Inferior parietal cortex (tissue), 1 donor: Measurements from ENCODE around the gene PTGIS.
"Not testable (repeated sequence)": the region's sequence is repeated elsewhere in the genome, so short reads cannot be mapped to it uniquely, and the experiment has no call there.

Experiments used
- DNase-seq: peaks from one replicate; pipeline ENCODE4 v3.0.0-alpha.2; 2016; ENCODE audit errors: extremely low spot score

Gene PTGIS

DNA sequence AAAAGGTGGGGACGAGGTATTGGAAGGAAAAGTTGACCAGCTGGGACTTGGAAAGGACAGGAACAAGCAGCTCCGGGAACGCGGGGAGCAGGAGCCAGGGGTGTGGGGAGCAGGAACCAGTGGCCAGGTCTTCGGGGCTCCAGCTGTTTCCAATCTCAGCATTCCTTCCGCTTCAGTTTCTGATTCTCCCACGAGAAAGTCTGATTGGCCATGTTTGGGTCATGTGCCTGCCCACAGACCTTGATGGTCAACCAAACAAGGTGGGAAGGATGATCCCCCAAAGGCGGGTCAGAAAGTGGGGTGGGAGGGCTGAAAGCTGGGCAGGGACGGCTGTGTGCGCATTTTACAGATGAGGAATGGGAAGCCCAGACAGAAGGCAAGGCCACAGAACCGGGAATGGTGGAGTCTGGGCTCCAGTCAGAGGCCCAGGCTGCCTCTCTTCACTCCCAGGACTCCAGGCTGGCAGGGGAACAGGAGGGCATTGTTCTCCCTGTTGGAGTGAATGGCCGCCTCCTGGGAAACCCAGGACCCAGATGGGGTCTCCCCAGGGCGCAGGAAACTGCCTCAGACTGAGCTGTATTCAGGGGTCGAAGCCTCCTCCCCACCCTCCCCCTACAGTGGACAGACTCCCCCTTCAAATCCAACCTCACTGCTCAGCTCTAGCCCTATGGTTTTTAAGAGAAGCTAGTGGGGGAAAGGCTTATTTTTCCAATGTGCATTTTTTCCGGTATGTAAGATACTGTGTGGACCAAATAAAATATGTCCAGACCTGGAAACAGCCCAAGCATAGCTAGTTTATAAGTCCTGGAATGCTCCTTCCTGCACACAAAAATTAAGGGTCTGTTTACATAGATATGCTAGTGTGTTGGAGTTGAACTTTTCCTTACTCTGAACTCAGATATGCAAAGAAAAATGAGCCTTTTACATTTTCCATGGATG lies 12.2 kb upstream of the PTGIS start:
- DNase-seq = no peak

- no peak for DNase-seq
Measured at GRCh38 chr20:49579195-49579594, 11.3 kb upstream of the PTGIS start.

DNA sequence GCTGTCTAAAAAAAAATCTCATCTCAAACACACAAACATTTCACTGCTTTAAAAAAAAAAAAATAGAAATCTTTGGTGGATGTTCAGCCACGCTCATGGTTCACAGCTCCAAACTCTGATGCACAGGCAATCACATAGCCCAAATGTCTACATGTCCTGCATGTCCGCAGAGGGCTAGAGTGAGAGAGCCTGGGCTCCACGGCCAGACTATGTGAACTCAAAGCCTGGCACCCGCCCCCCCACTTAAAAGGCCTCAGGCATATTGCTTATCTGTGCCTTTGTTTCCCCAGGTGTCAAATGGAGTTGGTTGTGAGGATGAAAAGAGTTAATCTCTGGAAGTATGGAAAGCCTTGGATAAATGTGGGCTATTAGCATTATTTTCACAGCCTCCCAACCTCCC lies 10.5 kb upstream of the PTGIS start:
- DNase-seq = no peak

- DNase-seq = no peak
Measured at GRCh38 chr20:49575551-49576060, 7.7 kb upstream of the PTGIS start.

GRCh38 chr20:49573900-49574416 lies 6.0 kb upstream of the PTGIS start:
- no peak for DNase-seq

- no peak for DNase-seq
Measured at GRCh38 chr20:49572857-49573256, 4.9 kb upstream of the PTGIS start.

GRCh38 chr20:49571553-49571835 lies 3.6 kb upstream of the PTGIS start:
- DNase-seq = no peak

- DNase-seq = no peak
Measured at GRCh38 chr20:49570828-49571552, 3.1 kb upstream of the PTGIS start.

- no peak for DNase-seq
Measured at GRCh38 chr20:49570161-49570827, 2.4 kb upstream of the PTGIS start.

DNA sequence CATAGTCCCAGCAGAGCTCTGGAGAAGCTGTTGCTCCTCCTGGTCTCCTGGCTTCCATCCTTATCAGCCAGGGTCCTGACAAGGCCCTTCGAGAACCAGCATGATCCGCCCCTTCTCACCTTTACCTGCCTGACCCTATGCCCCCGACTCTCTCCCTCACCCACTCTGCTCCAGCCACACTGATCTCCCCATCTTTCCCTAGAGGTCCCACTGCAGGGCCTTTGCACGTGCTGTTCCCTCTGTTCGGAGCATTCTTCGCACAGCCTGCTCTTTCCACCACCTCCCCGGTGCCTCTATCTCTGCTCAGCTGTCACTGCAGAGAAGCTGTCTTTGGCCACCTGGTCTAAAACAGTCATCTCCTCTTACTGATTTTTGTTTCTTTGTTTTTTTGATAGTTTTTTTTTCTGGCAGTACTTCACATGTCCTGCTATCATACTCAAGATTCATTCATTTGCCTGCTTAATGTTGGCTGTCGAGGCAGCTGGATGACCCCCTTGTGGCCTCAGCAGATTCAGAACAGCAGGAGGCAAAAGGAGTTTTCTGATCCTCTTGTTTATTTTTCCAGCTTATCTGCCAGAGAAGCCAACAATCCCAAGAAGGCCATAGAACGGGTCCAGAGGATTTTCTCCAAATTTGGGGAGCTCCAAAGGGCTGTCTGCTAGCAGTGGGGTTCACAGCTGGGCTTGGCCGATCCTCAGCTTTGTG lies 1.6 kb upstream of the PTGIS start:
- no peak for DNase-seq

GRCh38 chr20:49568278-49569151 lies 578 bp upstream of the PTGIS start:
- no peak for DNase-seq

- DNase-seq = no peak
Measured at GRCh38 chr20:49566401-49567364, 1.3 kb downstream of the PTGIS start.

DNA sequence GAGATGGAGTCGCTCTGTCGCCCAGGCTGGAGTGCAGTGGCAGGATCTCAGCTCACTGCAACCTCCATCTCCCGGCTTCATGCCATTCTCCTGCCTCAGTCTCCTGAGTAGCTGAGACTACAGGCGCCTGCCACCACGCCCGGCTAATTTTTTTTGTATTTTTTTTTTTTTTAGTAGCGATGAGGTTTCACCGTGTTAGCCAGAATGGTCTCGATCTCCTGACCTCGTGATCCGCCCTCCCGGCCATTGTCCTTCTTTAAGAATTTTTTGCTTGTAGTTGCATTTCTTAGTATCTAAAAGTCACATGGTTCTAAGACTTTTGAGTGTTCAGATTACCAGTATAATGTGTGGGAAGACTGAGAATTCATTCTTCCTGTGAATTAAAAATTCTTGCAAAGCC lies 2.9 kb downstream of the PTGIS start:
- DNase-seq = not testable (repeated sequence)

GRCh38 chr20:49563015-49563980 lies 4.6 kb downstream of the PTGIS start:
- DNase-seq = no peak

GRCh38 chr20:49562311-49563014 lies 5.5 kb downstream of the PTGIS start:
- DNase-seq = no peak

DNA sequence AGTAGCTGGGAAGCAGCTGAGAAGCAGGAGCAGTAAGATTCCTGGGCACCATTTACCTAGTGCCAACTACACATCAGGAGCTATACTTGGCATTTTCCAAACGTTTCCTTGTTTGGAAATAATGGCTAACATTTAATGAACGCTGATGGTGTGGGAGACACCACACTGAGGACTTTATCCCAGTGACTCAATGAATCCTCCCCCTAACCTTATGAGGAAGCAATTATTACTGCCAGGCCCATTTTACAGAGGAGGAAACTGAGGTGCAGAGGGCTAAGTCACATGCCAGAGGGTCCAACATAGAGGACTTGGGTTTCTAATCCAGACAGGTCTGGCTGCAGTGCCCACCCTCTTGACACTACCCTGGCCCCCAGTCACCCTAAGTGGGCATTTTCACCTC lies 6.1 kb downstream of the PTGIS start:
- no peak for DNase-seq

DNA sequence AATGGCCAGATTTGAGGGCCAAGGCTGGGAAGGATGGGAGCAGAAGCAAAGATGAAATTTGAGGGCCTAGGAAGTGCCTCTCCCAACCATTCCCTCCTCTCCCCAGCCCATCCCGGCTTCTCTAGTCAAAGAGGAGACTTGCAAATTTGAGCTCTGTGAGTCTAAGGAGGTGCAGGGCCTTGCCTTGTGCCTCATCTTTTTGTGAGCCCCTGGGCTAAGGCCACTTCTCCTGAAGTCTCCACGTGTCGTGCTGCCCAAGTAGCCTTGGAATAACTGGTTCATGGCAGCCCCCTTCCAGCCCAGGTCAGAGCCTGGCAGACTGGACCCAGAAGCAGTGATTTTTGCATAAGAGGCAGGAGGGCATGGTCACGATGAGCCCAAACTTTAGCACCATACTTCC lies 6.7 kb downstream of the PTGIS start:
- no peak for DNase-seq

DNA sequence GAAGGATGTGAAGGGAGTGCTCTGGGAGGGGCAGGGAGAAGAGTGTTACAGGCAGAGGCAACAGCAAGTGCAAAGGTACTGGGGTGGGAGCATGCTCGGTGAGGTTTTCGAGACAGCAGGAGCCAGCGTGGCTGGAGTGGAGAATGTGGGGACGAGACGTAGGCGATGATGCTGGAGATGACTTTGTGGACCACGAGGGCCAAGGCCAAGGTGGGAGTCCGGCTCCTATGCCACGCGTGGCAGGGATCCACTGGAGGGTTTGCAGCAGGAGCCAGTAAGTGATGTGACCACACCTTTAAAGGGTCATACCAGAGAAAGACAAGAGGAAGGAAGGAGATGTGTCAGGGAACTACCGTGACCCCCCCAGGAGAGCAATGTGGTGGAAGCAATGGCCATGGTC lies 7.3 kb downstream of the PTGIS start:
- DNase-seq = no peak
